HUES6 (cell line): Measurements from ENCODE around the gene CHRFAM7A.
"Not testable (repeated sequence)": the region's sequence is repeated elsewhere in the genome, so short reads cannot be mapped to it uniquely, and the experiment has no call there.

Experiments used
- H3K27ac ChIP-seq: 2 replicates; pipeline ENCODE4 v1.7.0; 2013; ENCODE audit warnings: low read depth, mild to moderate bottlenecking, low read length, inconsistent platforms
- H3K27me3 ChIP-seq: 2 replicates; pipeline ENCODE4 v1.6.1; 2013; ENCODE audit warnings: low read length; ENCODE audit not compliant: control insufficient read depth, insufficient read depth
- H3K36me3 ChIP-seq: 2 replicates; pipeline ENCODE4 v1.6.1; 2013; ENCODE audit warnings: low read length; ENCODE audit not compliant: control insufficient read depth, insufficient read depth
- H3K4me1 ChIP-seq: 2 replicates; pipeline ENCODE4 v1.6.1; 2013; ENCODE audit warnings: low read length; ENCODE audit not compliant: control insufficient read depth, insufficient read depth
- H3K4me3 ChIP-seq: 2 replicates; pipeline ENCODE4 v1.5.1; 2013; ENCODE audit warnings: low read depth, low read length
- H3K9ac ChIP-seq: one replicate; pipeline ENCODE4 v1.6.1; 2013; ENCODE audit warnings: mild to moderate bottlenecking, low read length
- H3K9me3 ChIP-seq: 2 replicates; pipeline ENCODE4 v1.6.1; 2013; ENCODE audit warnings: low read depth, low read length; ENCODE audit not compliant: control insufficient read depth, insufficient read depth

Gene CHRFAM7A

DNA sequence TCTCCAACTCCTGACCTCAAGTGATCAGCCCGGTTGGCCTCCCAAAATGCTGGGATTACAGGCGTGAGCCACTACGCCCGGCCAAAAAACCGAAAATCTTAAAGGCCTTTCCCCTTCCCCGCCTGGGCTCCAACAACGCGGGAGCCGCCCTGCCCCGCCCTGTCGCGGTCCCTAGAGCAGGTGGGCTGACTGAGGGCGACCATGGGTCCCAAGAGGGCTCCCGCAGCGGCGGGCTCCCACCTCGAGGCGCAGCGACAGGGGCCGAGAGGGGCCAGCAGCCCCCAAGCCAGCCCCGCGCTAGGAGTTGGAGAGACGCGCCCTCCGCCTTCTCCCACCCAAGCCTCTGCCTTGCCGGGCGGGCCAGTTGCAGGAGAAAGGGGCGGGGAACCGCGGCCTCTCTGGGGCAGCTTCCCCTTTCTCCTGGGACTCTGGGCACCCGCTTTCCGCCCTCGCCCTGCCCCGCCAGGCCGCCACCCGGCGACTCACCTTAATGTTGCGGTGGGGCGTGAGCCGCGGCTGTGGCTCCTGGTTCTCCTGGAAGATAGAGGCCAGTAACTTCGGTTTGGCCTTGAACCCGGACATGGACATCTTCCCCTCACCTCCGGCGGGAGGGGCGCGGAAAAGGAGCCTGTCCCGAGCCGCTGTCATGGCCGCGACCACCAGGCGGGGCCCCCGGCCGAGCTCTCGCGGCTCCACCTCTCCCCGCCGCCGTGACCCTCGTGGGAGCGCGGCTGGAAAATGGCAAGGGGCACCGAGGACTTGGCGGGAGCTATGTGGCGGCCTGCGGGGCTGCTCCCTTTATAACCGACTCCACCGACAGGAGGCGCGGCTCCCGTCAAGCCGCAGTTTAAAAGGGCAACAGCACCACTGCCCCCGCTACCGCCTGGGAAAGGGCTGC lies at the start of gene CHRFAM7A:
Gene CHRFAM7A, minus strand, starts transcription at position 775 of the 898 bp plus-strand sequence. CDS start 10,189 bp downstream, outside the sequence.
- H3K27me3 ChIP-seq, H3K9ac ChIP-seq, H3K36me3 ChIP-seq, H3K4me1 ChIP-seq, H3K27ac ChIP-seq, H3K4me3 ChIP-seq, H3K9me3 ChIP-seq: not testable (repeated sequence)

- H3K4me3 ChIP-seq, H3K9me3 ChIP-seq, H3K9ac ChIP-seq, H3K4me1 ChIP-seq, H3K27ac ChIP-seq, H3K36me3 ChIP-seq, H3K27me3 ChIP-seq: not testable (repeated sequence)
Observed at GRCh38 chr15:30438348-30438747, 45.0 kb upstream of the CHRFAM7A start.

GRCh38 chr15:30435878-30436277 lies 42.5 kb upstream of the CHRFAM7A start:
- not testable (repeated sequence) for H3K4me3 ChIP-seq, H3K27me3 ChIP-seq, H3K9me3 ChIP-seq, H3K9ac ChIP-seq, H3K4me1 ChIP-seq, H3K27ac ChIP-seq, H3K36me3 ChIP-seq

- H3K27ac ChIP-seq, H3K4me1 ChIP-seq, H3K36me3 ChIP-seq, H3K9ac ChIP-seq, H3K9me3 ChIP-seq, H3K27me3 ChIP-seq, H3K4me3 ChIP-seq: not testable (repeated sequence)
Observed at GRCh38 chr15:30420723-30421122, 27.4 kb upstream of the CHRFAM7A start.

- H3K27me3 ChIP-seq, H3K36me3 ChIP-seq, H3K27ac ChIP-seq, H3K9ac ChIP-seq, H3K4me1 ChIP-seq, H3K9me3 ChIP-seq, H3K4me3 ChIP-seq: not testable (repeated sequence)
Observed at GRCh38 chr15:30414160-30414559, 20.8 kb upstream of the CHRFAM7A start, which contains the start of gene GOLGA8R. GOLGA8R (minus strand) TSS chr15:30414260; CDS start chr15:30414162, 98 bp downstream.

GRCh38 chr15:30407636-30408035 lies 14.3 kb upstream of the CHRFAM7A start:
- not testable (repeated sequence) for H3K9me3 ChIP-seq, H3K4me3 ChIP-seq, H3K27me3 ChIP-seq, H3K36me3 ChIP-seq, H3K27ac ChIP-seq, H3K4me1 ChIP-seq, H3K9ac ChIP-seq

DNA sequence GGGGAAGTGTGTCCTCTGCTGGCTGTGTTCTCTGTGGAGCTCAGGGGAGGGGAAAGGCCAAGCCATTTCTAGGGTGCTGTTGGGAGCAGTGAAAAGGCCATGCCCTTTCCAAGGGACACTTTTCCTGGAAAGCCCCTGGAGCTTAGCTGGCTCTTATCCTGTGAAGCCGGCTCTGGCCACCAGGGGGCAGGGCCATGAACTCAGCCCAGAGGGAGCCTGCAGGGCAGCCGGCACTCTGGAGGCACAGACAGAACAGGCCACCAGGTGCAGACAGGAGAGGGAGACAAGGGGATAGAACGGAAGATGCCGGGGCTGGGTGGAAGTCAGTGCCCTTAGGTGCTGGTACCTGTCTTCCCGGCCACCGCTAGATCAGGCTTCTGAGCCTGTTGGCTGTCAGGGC lies 5.6 kb upstream of the CHRFAM7A start:
- H3K4me3 ChIP-seq, H3K36me3 ChIP-seq, H3K9ac ChIP-seq, H3K4me1 ChIP-seq, H3K27me3 ChIP-seq, H3K9me3 ChIP-seq, H3K27ac ChIP-seq: not testable (repeated sequence)

DNA sequence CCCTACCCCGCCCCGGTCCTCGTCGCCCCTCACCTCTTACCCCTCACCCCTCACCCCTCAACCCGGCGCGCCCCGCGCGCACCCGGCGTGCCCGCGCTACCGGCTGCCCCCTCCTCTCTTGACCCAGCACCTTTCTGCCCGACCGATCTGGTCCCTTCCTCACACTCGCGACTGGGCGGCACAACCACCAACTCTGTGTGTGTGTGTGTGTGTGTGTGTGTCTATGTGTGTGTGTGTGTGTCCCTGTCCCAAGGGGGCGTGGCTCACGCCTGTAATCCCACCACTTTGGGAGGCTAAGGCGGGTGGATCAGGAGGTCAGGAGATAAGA lies 288 bp upstream of the CHRFAM7A start:
- not testable (repeated sequence) for H3K27ac ChIP-seq

GRCh38 chr15:30386318-30386887 lies 6.9 kb downstream of the CHRFAM7A start:
- H3K27ac ChIP-seq, H3K36me3 ChIP-seq, H3K4me1 ChIP-seq, H3K4me3 ChIP-seq, H3K9ac ChIP-seq, H3K27me3 ChIP-seq, H3K9me3 ChIP-seq: not testable (repeated sequence)

More for the DNA sequence above, 288 bp upstream of the CHRFAM7A start:
- not testable (repeated sequence) for H3K4me1 ChIP-seq, H3K27me3 ChIP-seq, H3K36me3 ChIP-seq, H3K9me3 ChIP-seq, H3K9ac ChIP-seq, H3K4me3 ChIP-seq

DNA sequence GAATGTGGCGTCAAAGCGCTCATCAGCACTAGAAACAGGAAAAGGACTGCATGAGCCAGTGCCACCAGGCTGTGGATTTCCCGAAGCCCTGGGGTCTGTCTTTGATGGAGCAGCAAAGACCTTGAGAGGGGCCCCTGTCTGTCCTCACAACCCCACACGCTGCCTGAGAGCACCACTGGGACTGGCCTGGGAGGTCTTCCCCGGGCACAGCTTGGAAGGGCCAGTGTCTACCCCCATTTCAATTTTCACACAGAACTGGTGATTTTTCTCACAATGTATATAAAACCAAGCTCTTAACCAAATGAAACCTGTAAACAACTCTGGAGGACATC lies 16.3 kb downstream of the CHRFAM7A start:
- not testable (repeated sequence) for H3K4me1 ChIP-seq, H3K27me3 ChIP-seq, H3K4me3 ChIP-seq, H3K9ac ChIP-seq, H3K27ac ChIP-seq, H3K9me3 ChIP-seq, H3K36me3 ChIP-seq

DNA sequence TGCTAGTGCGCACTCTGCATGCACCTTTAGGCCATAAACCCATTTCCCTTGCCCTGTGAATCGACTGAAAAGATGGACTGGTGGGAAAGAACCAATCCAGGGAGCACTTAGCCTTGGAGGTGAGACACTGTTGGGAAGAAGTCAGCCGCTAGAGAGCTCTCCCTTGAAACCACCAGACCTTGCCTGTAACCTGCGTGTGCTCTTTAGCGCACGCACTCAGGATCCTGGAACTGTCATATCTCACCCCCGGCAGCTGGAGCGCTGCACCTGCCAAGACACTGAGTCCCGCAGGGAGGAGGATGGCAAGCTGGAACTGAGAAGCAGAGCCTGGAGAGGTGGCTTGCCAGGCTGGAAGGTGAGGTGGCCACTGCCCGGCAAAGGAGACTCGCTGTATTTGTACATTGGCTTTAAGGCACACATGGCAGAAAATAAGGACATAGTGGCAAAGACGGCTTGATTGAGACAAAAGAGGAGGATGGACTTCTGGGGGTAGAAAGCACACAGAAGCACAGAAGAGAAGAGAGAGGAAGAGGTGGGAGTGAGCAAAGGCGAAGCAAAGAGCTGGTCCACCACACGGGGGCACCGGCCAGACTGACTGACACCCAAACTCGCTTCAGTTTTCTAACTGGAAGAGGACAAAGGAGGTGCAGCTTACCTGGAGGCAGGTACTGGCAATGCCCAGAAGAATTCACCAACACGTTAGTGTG lies 16.8 kb downstream of the CHRFAM7A start:
- not testable (repeated sequence) for H3K4me3 ChIP-seq, H3K27ac ChIP-seq, H3K9me3 ChIP-seq, H3K9ac ChIP-seq, H3K4me1 ChIP-seq, H3K36me3 ChIP-seq, H3K27me3 ChIP-seq
